Stimulated activated CD4-positive, alpha-beta T cell treated with anti-CD3 and anti-CD28 coated beads, Interleukin-15, amount 100 ng/mL, for 48 hours (primary cell): Measurements from ENCODE around the gene SMARCA4.
"Not testable (repeated sequence)": the region's sequence is repeated elsewhere in the genome, so short reads cannot be mapped to it uniquely, and the experiment has no call there.

Experiments used
- DNase-seq, 2 donors: peaks; one replicate each; pipeline ENCODE4 v3.0.0-alpha.2; 2020; ENCODE audit warnings: low read depth in 2 of 2

Gene SMARCA4

GRCh38 chr19:11097367-11097766 is 136.5 kb downstream of the SMARCA4 start:
- not testable (repeated sequence) for DNase-seq

DNA sequence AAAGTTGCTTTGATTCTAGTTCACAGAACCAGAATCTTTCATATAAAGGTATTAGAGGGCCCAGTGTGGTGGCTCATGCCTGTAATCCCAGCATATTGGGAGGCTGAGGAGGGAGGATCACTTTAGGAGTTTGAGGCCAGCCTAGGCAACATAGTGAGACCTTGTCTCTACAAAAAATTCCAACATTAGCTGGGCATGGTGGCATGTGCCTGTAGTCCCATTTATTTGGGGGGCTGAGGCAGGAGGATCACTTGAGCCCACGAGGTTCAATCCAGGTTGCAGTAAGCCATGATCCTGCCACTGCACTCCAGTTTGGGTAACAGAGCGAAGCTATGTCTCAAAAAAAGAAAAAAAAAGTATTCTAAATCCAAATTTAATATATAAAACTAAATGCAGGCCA is 137.5 kb downstream of the SMARCA4 start:
- no peak for DNase-seq

DNA sequence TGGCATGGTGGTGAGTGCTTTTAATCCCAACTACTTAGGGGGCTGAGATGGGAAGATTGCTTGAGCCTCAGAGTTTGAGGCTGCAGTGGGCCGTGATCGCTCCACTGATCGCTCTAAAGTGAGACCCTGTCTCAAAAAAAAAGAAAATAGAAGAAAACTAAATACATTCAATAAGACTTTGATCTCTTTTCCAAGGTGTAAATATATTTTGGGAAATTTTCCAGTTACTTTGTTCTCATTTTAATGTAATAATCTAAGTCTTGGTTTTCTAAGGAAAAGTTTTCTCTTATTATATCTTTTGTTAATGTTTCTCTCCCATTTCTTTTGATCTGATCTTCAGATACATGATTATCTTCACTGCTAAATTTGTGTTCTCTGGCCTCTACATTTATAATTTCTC is 138.0 kb downstream of the SMARCA4 start:
- DNase-seq, result no peak

DNA sequence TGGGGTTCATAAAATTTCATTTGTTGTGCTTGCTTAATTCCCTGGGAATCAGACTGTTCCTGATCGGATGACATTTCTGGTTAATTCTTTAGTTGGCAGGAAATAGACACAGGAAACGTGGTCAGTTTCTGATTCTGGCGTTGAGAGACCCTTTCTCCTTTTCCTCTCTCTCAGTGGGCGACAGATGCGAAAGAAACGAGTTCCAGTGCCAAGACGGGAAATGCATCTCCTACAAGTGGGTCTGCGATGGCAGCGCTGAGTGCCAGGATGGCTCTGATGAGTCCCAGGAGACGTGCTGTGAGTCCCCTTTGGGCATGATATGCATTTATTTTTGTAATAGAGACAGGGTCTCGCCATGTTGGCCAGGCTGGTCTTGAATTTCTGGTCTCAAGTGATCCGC is 139.2 kb downstream of the SMARCA4 start:
- DNase-seq, result no peak

- no peak for DNase-seq
Measured at GRCh38 chr19:11101057-11101456, 140.2 kb downstream of the SMARCA4 start.

DNA sequence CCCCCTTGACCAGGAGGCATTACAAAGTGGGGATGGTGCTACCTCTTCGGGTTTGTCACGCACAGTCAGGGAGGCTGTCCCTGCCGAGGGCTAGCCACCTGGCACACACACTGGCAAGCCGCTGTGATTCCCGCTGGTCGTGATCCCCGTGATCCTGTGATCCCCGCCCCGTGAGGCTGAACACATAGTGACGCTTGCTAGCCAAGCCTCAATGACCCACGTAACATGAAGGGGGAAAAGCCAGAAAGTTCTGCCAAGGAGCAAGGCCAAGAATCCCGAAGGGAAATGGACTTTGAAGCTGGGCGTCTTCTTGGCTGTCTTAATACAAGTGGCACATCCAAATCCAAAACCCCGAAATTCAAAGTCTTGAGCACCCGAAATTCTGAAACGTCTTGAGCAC is 142.1 kb downstream of the SMARCA4 start:
- no peak for DNase-seq

GRCh38 chr19:11103667-11104066 is 142.8 kb downstream of the SMARCA4 start:
- not testable (repeated sequence) for DNase-seq

GRCh38 chr19:11105014-11105636 is 144.3 kb downstream of the SMARCA4 start:
- no peak for DNase-seq

DNA sequence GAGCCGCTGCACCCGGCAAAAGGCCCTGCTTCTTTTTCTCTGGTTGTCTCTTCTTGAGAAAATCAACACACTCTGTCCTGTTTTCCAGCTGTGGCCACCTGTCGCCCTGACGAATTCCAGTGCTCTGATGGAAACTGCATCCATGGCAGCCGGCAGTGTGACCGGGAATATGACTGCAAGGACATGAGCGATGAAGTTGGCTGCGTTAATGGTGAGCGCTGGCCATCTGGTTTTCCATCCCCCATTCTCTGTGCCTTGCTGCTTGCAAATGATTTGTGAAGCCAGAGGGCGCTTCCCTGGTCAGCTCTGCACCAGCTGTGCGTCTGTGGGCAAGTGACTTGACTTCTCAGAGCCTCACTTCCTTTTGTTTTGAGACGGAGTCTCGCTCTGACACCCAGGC is 145.6 kb downstream of the SMARCA4 start:
- DNase-seq, result no peak

GRCh38 chr19:11108746-11109145 is 147.9 kb downstream of the SMARCA4 start:
- no peak for DNase-seq

- DNase-seq, result no peak
Measured at GRCh38 chr19:11111117-11111770, 150.4 kb downstream of the SMARCA4 start.

GRCh38 chr19:11111771-11112144 is 150.9 kb downstream of the SMARCA4 start:
- no peak for DNase-seq
